GM21825 (cell line): ENCODE measurements around the gene CDC42EP4.

Source experiments
- ATAC-seq: cut with Tn5 transposase; IDR thresholded peaks from one replicate; pipeline ENCODE4 v1.9.1; 2021; ENCODE audit warnings: mild to moderate bottlenecking, moderate library complexity; ENCODE audit not compliant: unreplicated experiment

Gene CDC42EP4

DNA sequence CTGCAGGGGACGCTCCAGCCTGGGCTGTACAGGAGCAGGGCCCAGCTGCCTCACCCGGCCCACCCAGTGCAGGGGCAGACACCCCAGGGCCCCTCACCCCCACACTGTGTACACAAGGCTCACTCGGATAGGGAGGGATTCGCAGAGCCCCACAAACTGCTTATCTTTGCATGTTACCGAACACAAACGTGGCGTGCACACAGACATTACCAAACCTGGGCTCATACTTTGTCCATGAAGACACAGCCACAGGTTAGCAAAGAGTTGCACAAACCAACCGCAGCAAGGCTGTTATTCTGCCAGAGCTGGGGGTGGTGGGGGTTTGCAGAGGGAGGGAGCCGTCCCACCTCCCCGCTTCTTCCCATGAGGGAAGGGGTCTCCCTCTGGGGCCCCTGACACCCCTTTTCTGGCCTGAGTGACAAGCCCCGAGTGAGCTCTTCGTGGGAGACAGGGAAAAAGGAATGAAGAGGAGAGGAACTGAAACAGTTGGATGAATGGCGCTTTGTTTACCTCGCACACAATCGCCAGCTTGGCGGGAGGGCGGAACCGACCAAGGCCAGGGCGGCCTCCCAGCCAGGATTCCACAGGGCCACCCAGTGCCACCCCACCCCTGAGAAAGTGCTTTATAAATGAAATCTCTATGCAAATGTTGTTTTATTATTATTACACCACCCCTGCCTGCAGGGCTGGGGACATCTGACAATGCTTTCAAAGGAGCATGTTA, 49.7 kb downstream of the CDC42EP4 start:
- no peak for ATAC-seq

- ATAC-seq = no peak
Measured at GRCh38 chr17:73261617-73261951, 50.2 kb downstream of the CDC42EP4 start, which contains the start of gene CPSF4L. Gene CPSF4L, minus strand, starts transcription at chr17:73261880. Its CDS starts 62 bp downstream, at chr17:73261818.

- ATAC-seq = no peak
Measured at GRCh38 chr17:73257516-73257915, 54.3 kb downstream of the CDC42EP4 start.

GRCh38 chr17:73256220-73256619, 55.6 kb downstream of the CDC42EP4 start:
- ATAC-seq = no peak

DNA sequence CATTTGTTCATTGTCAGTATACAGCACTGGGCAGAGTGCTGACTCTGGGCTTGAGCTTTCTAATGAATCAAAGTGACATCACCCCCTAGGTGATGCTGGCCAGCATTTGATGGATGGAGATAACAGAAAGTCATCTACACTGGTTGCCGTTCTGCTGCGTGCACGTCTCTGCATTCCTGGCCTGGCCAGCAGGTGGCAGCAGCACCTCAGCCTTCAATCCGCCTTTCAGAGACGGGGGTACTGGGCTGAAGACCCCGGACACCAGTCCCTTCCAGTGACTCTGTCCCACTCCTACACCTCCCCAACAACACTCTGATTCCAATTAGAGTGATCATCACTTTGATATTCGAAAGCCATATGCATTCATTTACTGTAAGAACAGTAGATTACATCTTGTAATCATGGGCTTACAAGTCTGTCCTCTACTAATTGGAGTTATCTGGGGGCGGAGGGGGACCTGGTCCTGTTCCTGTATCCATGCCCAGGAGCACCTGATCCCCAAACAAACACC, 56.1 kb downstream of the CDC42EP4 start:
- ATAC-seq = peak; percentile 50

GRCh38 chr17:73251871-73252270, 59.9 kb downstream of the CDC42EP4 start:
- ATAC-seq = no peak

- no peak for ATAC-seq
Measured at GRCh38 chr17:73250851-73251640, 60.8 kb downstream of the CDC42EP4 start.

- ATAC-seq = no peak
Measured at GRCh38 chr17:73249700-73250099, 62.1 kb downstream of the CDC42EP4 start.

DNA sequence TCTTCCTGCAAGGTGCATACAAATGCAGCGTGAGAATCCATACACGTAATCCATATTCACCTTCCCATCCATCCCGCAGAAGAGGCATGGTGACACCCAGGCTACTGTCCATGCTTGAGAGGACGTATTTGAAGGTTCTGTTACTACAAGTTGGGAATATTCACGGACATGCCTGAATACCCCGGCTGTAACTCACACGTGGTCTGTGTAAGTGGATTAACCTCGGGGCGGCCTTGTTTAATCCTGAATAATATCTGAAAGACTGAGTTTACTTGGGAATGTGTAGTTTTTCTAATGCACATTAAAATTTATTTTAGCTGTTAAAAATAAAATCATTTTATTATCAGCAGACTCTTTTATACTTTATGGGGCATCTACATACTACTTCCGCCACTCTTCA, 63.3 kb downstream of the CDC42EP4 start:
- no peak for ATAC-seq

DNA sequence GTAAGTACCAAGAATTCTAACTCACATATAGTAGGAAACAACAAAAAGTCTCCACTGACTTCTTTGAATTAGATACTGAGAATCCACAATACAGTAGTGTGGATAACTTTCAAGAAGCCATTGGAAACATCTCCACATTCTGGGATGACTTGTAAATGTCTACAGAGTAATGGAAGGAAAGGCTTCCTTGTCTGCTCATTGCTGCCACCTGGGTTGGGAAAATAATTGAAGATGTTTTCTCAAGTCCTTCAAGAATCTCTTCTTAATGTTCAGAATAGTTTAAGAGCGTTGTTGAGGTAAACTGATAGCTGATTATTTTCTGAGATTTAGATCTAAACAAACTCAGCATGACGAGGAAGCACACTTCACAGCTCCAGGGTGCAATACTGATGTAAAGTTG, 64.1 kb downstream of the CDC42EP4 start:
- no peak for ATAC-seq

DNA sequence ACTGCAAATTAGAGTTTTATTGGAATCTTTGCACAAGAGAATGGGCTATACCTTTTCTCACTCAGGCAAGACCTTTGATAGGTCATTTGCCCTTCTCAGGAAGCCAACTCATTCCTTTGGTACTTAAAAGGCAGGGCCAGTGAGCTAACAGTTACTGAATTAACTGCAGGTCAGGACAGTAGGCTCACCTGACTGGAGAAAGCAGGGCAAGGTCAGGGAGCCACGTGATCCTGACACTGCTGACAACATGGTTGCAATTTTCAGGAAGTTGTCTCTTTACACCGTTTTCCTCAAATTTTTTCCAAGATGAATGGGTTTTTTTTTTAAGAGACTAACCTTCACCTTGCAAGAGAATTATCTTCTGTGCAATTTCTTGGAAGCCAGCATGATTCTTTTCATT, 71.2 kb downstream of the CDC42EP4 start:
- no peak for ATAC-seq

DNA sequence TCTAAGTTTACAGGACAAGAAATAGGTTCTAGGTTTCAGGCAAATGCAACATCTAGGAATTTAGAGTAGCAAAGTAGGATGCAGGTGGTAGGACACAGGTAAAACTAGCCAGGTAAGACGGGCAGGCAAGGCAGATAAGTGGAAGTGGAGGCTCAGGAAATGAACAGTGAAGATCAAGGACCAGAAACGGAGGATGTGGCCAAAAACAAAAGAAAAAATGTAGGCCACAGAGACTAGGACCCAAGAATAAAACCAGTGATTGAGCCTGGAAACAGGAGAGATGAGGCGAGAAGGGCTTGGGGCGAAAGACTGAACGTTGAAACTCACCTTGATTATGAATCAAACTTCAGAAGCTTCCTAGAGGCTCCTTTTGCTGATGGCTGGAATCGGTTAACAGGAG, 74.1 kb downstream of the CDC42EP4 start:
- ATAC-seq = no peak

DNA sequence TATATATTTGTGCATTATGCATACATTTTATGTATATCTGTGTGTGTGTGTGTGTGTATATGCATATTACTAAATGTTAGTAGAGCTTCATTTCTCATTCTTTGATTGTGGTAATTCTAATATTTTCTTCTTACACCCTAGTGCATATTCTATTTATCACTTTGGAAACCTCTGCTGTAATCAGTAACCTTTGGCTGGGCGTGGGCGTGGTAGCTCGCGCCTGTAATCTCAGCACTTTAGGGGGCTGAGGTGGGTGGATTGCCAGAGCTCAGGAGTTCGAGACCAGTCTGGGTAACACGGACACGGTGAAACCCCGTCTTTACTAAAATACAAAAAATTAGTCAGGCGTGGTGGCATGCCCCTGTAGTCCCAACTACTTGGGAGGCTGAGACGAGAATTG, 77.1 kb downstream of the CDC42EP4 start:
- ATAC-seq = no peak
